GM12872 (cell line): ENCODE measurements around the gene PABPC1L.
A peak's percentile ranks its signal among the peaks of the same experiment; 100 is the strongest.

Experiments
- CTCF ChIP-seq: IDR thresholded peaks from 3 replicates; pipeline ENCODE4 v1.5.1; 2011; ENCODE audit warnings: low read depth, mild to moderate bottlenecking, low read length, moderate library complexity; ENCODE audit not compliant: insufficient read depth

PABPC1L gene

GRCh38 chr20:44959638-44960102 is 49.8 kb downstream of the PABPC1L start:
- TF ChIP-seq CTCF: peak; percentile 29; the same call in 2 of the 3 replicates

GRCh38 chr20:44960103-44960852 is 50.4 kb downstream of the PABPC1L start, which contains the start of gene TOMM34:
Gene TOMM34 (minus strand): TSS chr20:44960397. CDS start chr20:44960333, 64 bp downstream.
- no peak for TF ChIP-seq CTCF

GRCh38 chr20:44961011-44961869 is 51.4 kb downstream of the PABPC1L start:
- TF ChIP-seq CTCF: no peak

- no peak for TF ChIP-seq CTCF
Measured at GRCh38 chr20:44961870-44962267, 52.0 kb downstream of the PABPC1L start.

GRCh38 chr20:44962483-44962882 is 52.6 kb downstream of the PABPC1L start:
- TF ChIP-seq CTCF: no peak

- no peak for TF ChIP-seq CTCF
Measured at GRCh38 chr20:44963325-44964215, 53.7 kb downstream of the PABPC1L start.
